Tibial nerve (tissue), 3 donors: ENCODE data around the gene TTLL3.

ENCODE experiments used
- EP300 ChIP-seq, 2 donors: sonication (generic); formaldehyde crosslinking; IDR thresholded peaks; one replicate each; pipeline ENCODE4 v1.6.1; 2017; ENCODE audit warnings: antibody characterized with exemption in 2 of 2, mild to moderate bottlenecking in 1 of 2
- POLR2A ChIP-seq, 2 donors: fragments of 450-650 bp; IDR thresholded peaks; one replicate each; pipeline ENCODE4 v1.6.1; 2017; ENCODE audit warnings: antibody characterized with exemption in 2 of 2, mild to moderate bottlenecking in 2 of 2, moderate library complexity in 2 of 2

GRCh38 chr3:9870978-9871377 is 60.9 kb downstream of the TTLL3 start:
- no peak for TF ChIP-seq EP300 (IDR thresholded peaks at IDR 0.05)
- no peak for TF ChIP-seq POLR2A (IDR thresholded peaks at IDR 0.05)
